Cerebellar cortex (tissue), 1 donor: ENCODE data around the gene BBS5.

Experiments
- DNase-seq: peaks from one replicate; pipeline ENCODE4 v3.0.0-alpha.2; 2015; ENCODE audit warnings: low spot score

The BBS5 gene

DNA sequence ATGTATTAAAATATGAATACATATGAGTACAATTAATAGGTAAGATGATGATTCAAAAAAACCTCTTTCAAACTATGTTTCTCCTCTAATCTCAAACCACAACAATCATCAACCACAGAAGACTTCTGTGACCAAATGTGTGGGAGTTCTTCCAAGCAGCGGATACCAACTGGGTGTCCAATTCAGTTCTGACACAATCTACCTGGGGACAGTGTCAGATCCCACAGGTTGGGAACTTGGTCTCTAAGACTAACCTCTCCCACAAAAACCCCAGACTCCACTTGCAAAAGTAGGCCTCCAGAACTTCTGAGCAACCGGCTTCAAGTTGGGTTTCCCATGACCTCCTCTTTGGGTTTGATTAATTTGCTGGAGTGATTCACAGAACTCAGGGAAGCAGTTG is 67.5 kb downstream of the BBS5 start:
- no peak for DNase-seq
